ENCODE measurements around the gene FNDC1. TPM values are rescaled to one million over a fixed set of nuclear protein-coding genes. Genes with fewer than 3 reads are reported as not detected.

FNDC1 gene
- total RNA-seq, 1 experiment from 2014 or later = not detected

DNA sequence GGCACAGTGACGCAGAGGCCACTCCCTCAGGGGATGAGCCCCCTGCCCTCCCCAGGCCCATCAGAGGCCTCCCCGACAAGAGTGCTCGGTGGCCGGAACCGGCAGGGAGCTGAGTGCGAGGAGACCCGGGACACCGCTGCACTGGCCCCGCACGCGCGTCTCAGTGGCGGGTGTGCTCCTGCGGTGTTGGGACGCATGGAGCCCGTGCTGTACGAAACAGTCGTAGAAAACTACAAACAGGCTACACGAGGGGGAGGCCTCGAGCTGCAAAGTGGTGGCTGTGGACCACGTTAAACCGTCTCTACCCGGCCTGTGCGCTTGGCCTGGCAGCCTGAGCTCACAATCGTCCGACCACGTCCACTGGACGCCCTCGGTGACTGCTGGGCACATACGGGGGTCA, 40.2 kb upstream of the FNDC1 start:
- Histone ChIP-seq H3K9me2 (replicated peaks; ENCODE audit: low read length) (no peaks in the 10 kb centered on the region), H3K9me3 (ENCODE audit: low read length) (no peaks in the 10 kb centered on the region), H3K9ac (ENCODE audit: low read length) (no peak overlapping the region), H3K4me3 (ENCODE audit: low read length) (no peak overlapping the region), H3K36me3 (ENCODE audit: low read depth, low read length) (no peaks in the 10 kb centered on the region), H3K4me2 (ENCODE audit: low read length) (no peak overlapping the region), H3K79me2 (ENCODE audit: low read length) (no peaks in the 10 kb centered on the region), H4K20me1 (ENCODE audit: low read length) (no peaks in the 10 kb centered on the region), H3F3A (ENCODE audit: low read length, unreplicated experiment) (no peaks in the 10 kb centered on the region), H3K27me3 (ENCODE audit: low read length) (no peaks in the 10 kb centered on the region), H3K4me1 (ENCODE audit: insufficient read depth, low read length) (no peaks in the 10 kb centered on the region), H3K27ac (ENCODE audit: low read length) (no peak overlapping the region), H2AFZ (ENCODE audit: low read length) (no peak overlapping the region)
- ChIA-PET POLR2A (ENCODE audit: unreplicated experiment) (no interaction called here), CTCF (no interaction called here)
- no TSS peak for BruUV-seq (replicated peaks)
- intact Hi-C loops (cut with micrococcal nuclease) = no loop called here
- no peak for DNase-seq
- ATAC-seq = no peak
- TF ChIP-seq CTCF (conservative IDR thresholded peaks at IDR 0.05; ENCODE audit: low read depth, low read length) = no peak
- TF ChIP-seq EZH2phosphoT487 (IDR thresholded peaks at IDR 0.05; ENCODE audit: borderline replicate concordance, low read length) = no peak
- no peak for TF ChIP-seq EZH2 (IDR thresholded peaks at IDR 0.05; ENCODE audit: low read length, unreplicated experiment)

- Histone ChIP-seq H2AFZ (ENCODE audit: low read length) (no peak overlapping the region), H3K27me3 (ENCODE audit: low read length) (peaks cover 5% of the 10 kb centered on the region; the same call in 1 of the 2 replicates), H3K79me2 (ENCODE audit: low read length) (no peaks in the 10 kb centered on the region), H3K9me2 (replicated peaks; ENCODE audit: low read length) (no peaks in the 10 kb centered on the region), H3F3A (ENCODE audit: low read length, unreplicated experiment) (no peaks in the 10 kb centered on the region), H3K36me3 (ENCODE audit: low read depth, low read length) (no peaks in the 10 kb centered on the region), H3K4me1 (ENCODE audit: insufficient read depth, low read length) (no peaks in the 10 kb centered on the region), H3K9ac (ENCODE audit: low read length) (no peak overlapping the region), H3K4me3 (ENCODE audit: low read length) (no peak overlapping the region), H4K20me1 (ENCODE audit: low read length) (no peaks in the 10 kb centered on the region), H3K9me3 (ENCODE audit: low read length) (no peaks in the 10 kb centered on the region), H3K27ac (ENCODE audit: low read length) (no peak overlapping the region), H3K4me2 (ENCODE audit: low read length) (no peak overlapping the region)
- ATAC-seq (no peak), DNase-seq (no peak)
- CTCF ChIA-PET = no interaction called here
- no TSS peak for BruUV-seq (replicated peaks)
- TF ChIP-seq EZH2phosphoT487 (IDR thresholded peaks at IDR 0.05; ENCODE audit: borderline replicate concordance, low read length) (no peak), CTCF (conservative IDR thresholded peaks at IDR 0.05; ENCODE audit: low read depth, low read length) (no peak), EZH2 (IDR thresholded peaks at IDR 0.05; ENCODE audit: low read length, unreplicated experiment) (no peak)
- POLR2A ChIA-PET (ENCODE audit: unreplicated experiment) = no interaction called here
- intact Hi-C loops (cut with micrococcal nuclease) = no loop called here
These were observed 38.4 kb upstream of the FNDC1 start for GRCh38 chr6:159130846-159131245.

DNA sequence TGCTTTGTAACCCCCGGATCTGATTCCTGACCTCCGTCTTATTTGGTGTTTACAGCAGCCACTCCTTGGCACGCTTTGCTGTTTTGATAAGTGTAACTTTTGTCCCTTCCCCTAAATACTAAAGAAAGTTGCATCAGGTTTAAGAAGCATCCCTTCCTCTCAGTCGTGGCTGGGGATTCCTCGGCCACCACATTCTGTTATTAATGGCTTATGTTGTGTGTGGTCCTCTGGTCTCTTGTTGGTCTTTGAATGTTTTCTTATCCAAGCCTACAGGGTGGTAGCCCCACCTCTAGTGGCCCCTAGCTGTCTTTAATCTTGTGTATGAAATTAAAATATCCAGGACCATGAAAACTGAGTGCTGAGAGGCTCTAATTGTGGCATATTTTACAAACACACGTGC, 37.5 kb upstream of the FNDC1 start:
- no peak for DNase-seq
- POLR2A ChIA-PET (ENCODE audit: unreplicated experiment) = no interaction called here
- Histone ChIP-seq H3F3A (ENCODE audit: low read length, unreplicated experiment) (no peaks in the 10 kb centered on the region), H3K4me1 (ENCODE audit: insufficient read depth, low read length) (no peaks in the 10 kb centered on the region), H2AFZ (ENCODE audit: low read length) (no peak overlapping the region), H3K27me3 (ENCODE audit: low read length) (peaks cover 14% of the 10 kb centered on the region), H3K79me2 (ENCODE audit: low read length) (no peaks in the 10 kb centered on the region), H3K4me3 (ENCODE audit: low read length) (no peak overlapping the region), H3K27ac (ENCODE audit: low read length) (no peak overlapping the region), H3K4me2 (ENCODE audit: low read length) (no peak overlapping the region), H3K9ac (ENCODE audit: low read length) (no peak overlapping the region), H3K9me2 (replicated peaks; ENCODE audit: low read length) (no peaks in the 10 kb centered on the region), H3K36me3 (ENCODE audit: low read depth, low read length) (no peaks in the 10 kb centered on the region), H3K9me3 (ENCODE audit: low read length) (no peaks in the 10 kb centered on the region), H4K20me1 (ENCODE audit: low read length) (no peaks in the 10 kb centered on the region)
- BruUV-seq (replicated peaks) = no TSS peak
- intact Hi-C loops (cut with micrococcal nuclease) = no loop called here
- CTCF ChIA-PET = no interaction called here
- ATAC-seq = no peak
- no peak for TF ChIP-seq EZH2 (IDR thresholded peaks at IDR 0.05; ENCODE audit: low read length, unreplicated experiment)
- TF ChIP-seq EZH2phosphoT487 (IDR thresholded peaks at IDR 0.05; ENCODE audit: borderline replicate concordance, low read length) = no peak
- no peak for TF ChIP-seq CTCF (conservative IDR thresholded peaks at IDR 0.05; ENCODE audit: low read depth, low read length)
